ENCODE measurements around the gene INPP5A.

INPP5A gene

GRCh38 chr10:132803416-132804210 is 266.0 kb downstream of the INPP5A start:
- WGBS (ENCODE audit: extremely low coverage, insufficient coverage, low lambda C conversion rate): no CpG with 5 or more reads among the region's 34 CpGs
- no peak overlapping the region for H3K27ac ChIP-seq (ENCODE audit: low read depth, low read length)
- no peak overlapping the region for H3K9ac ChIP-seq (ENCODE audit: low read length)
- H2BK120ac ChIP-seq (ENCODE audit: low read depth, low read length): no peak overlapping the region
- no peak overlapping the region for H3K18ac ChIP-seq (ENCODE audit: low read length)
- H3K4ac ChIP-seq (ENCODE audit: low read depth, low read length): no peak overlapping the region
- DNase-seq: no peak
- no peak overlapping the region for H3K23ac ChIP-seq (ENCODE audit: low read length)
- no peak overlapping the region for H2AK5ac ChIP-seq (ENCODE audit: low read length)
- no peak overlapping the region for H2BK15ac ChIP-seq (replicated peaks; ENCODE audit: low read depth)
- H3K4me2 ChIP-seq (ENCODE audit: low read length): no peak overlapping the region
- no peak overlapping the region for H4K5ac ChIP-seq (ENCODE audit: low read length)
- no peaks in the 10 kb centered on the region for H3K27me3 ChIP-seq (ENCODE audit: insufficient read depth, low read length, poor library complexity)
- H3K79me1 ChIP-seq (ENCODE audit: low read length): no peaks in the 10 kb centered on the region
- H2BK5ac ChIP-seq (ENCODE audit: low read length): no peak overlapping the region
- no peak overlapping the region for H4K8ac ChIP-seq (ENCODE audit: low read depth, low read length)
- no peaks in the 10 kb centered on the region for H3K79me2 ChIP-seq (ENCODE audit: control insufficient read depth, insufficient read depth, low read length)
- no peaks in the 10 kb centered on the region for H3K4me1 ChIP-seq (ENCODE audit: control insufficient read depth, low read depth, low read length)
- H3K56ac ChIP-seq (ENCODE audit: low read length): no peak overlapping the region
- no peaks in the 10 kb centered on the region for H3K36me3 ChIP-seq (ENCODE audit: control insufficient read depth, insufficient read depth, low read length)
- no peak overlapping the region for H3K4me3 ChIP-seq (ENCODE audit: low read length)

GRCh38 chr10:132804287-132804686 is 266.7 kb downstream of the INPP5A start:
- Histone ChIP-seq H2BK120ac (ENCODE audit: low read depth, low read length) (no peak overlapping the region), H2AK5ac (ENCODE audit: low read length) (no peak overlapping the region), H3K79me1 (ENCODE audit: low read length) (no peaks in the 10 kb centered on the region), H3K4me2 (ENCODE audit: low read length) (no peak overlapping the region), H3K23ac (ENCODE audit: low read length) (no peak overlapping the region), H2BK15ac (replicated peaks; ENCODE audit: low read depth) (no peak overlapping the region), H3K27me3 (ENCODE audit: insufficient read depth, low read length, poor library complexity) (no peaks in the 10 kb centered on the region), H3K4me1 (ENCODE audit: control insufficient read depth, low read depth, low read length) (no peaks in the 10 kb centered on the region), H3K79me2 (ENCODE audit: control insufficient read depth, insufficient read depth, low read length) (no peaks in the 10 kb centered on the region), H3K4ac (ENCODE audit: low read depth, low read length) (no peak overlapping the region), H3K56ac (ENCODE audit: low read length) (no peak overlapping the region), H3K27ac (ENCODE audit: low read depth, low read length) (no peak overlapping the region), H2BK5ac (ENCODE audit: low read length) (no peak overlapping the region), H4K8ac (ENCODE audit: low read depth, low read length) (no peak overlapping the region), H3K18ac (ENCODE audit: low read length) (no peak overlapping the region), H3K4me3 (ENCODE audit: low read length) (no peak overlapping the region), H3K36me3 (ENCODE audit: control insufficient read depth, insufficient read depth, low read length) (no peaks in the 10 kb centered on the region), H3K9ac (ENCODE audit: low read length) (no peak overlapping the region), H4K5ac (ENCODE audit: low read length) (no peak overlapping the region)
- WGBS (ENCODE audit: extremely low coverage, insufficient coverage, low lambda C conversion rate): no CpG with 5 or more reads among the region's 11 CpGs
- no peak for DNase-seq

GRCh38 chr10:132804785-132805426 is 267.3 kb downstream of the INPP5A start:
- Histone ChIP-seq H3K27me3 (ENCODE audit: insufficient read depth, low read length, poor library complexity) (no peaks in the 10 kb centered on the region), H3K56ac (ENCODE audit: low read length) (no peak overlapping the region), H3K36me3 (ENCODE audit: control insufficient read depth, insufficient read depth, low read length) (no peaks in the 10 kb centered on the region), H3K4ac (ENCODE audit: low read depth, low read length) (no peak overlapping the region), H3K79me2 (ENCODE audit: control insufficient read depth, insufficient read depth, low read length) (no peaks in the 10 kb centered on the region), H2BK15ac (replicated peaks; ENCODE audit: low read depth) (no peak overlapping the region), H3K27ac (ENCODE audit: low read depth, low read length) (no peak overlapping the region), H3K9ac (ENCODE audit: low read length) (no peak overlapping the region), H3K4me3 (ENCODE audit: low read length) (no peak overlapping the region), H3K79me1 (ENCODE audit: low read length) (no peaks in the 10 kb centered on the region), H4K8ac (ENCODE audit: low read depth, low read length) (no peak overlapping the region), H3K4me1 (ENCODE audit: control insufficient read depth, low read depth, low read length) (no peaks in the 10 kb centered on the region), H3K18ac (ENCODE audit: low read length) (no peak overlapping the region), H2AK5ac (ENCODE audit: low read length) (no peak overlapping the region), H3K4me2 (ENCODE audit: low read length) (no peak overlapping the region), H2BK5ac (ENCODE audit: low read length) (no peak overlapping the region), H4K5ac (ENCODE audit: low read length) (no peak overlapping the region), H2BK120ac (ENCODE audit: low read depth, low read length) (no peak overlapping the region), H3K23ac (ENCODE audit: low read length) (no peak overlapping the region)
- no CpG with 5 or more reads among the region's 23 CpGs for WGBS (ENCODE audit: extremely low coverage, insufficient coverage, low lambda C conversion rate)
- DNase-seq: no peak

GRCh38 chr10:132805599-132805998 is 268.0 kb downstream of the INPP5A start:
- H2BK5ac ChIP-seq (ENCODE audit: low read length): no peak overlapping the region
- no CpG with 5 or more reads among the region's 21 CpGs for WGBS (ENCODE audit: extremely low coverage, insufficient coverage, low lambda C conversion rate)
- H3K9ac ChIP-seq (ENCODE audit: low read length): no peak overlapping the region
- H3K27ac ChIP-seq (ENCODE audit: low read depth, low read length): no peak overlapping the region
- H3K23ac ChIP-seq (ENCODE audit: low read length): no peak overlapping the region
- no peak overlapping the region for H3K4me3 ChIP-seq (ENCODE audit: low read length)
- H2BK15ac ChIP-seq (replicated peaks; ENCODE audit: low read depth): no peak overlapping the region
- no peak overlapping the region for H4K8ac ChIP-seq (ENCODE audit: low read depth, low read length)
- H3K79me1 ChIP-seq (ENCODE audit: low read length): no peaks in the 10 kb centered on the region
- no peaks in the 10 kb centered on the region for H3K27me3 ChIP-seq (ENCODE audit: insufficient read depth, low read length, poor library complexity)
- H3K4me2 ChIP-seq (ENCODE audit: low read length): no peak overlapping the region
- no peak overlapping the region for H3K4ac ChIP-seq (ENCODE audit: low read depth, low read length)
- no peak overlapping the region for H2AK5ac ChIP-seq (ENCODE audit: low read length)
- no peaks in the 10 kb centered on the region for H3K4me1 ChIP-seq (ENCODE audit: control insufficient read depth, low read depth, low read length)
- no peaks in the 10 kb centered on the region for H3K79me2 ChIP-seq (ENCODE audit: control insufficient read depth, insufficient read depth, low read length)
- no peaks in the 10 kb centered on the region for H3K36me3 ChIP-seq (ENCODE audit: control insufficient read depth, insufficient read depth, low read length)
- H4K5ac ChIP-seq (ENCODE audit: low read length): no peak overlapping the region
- H3K18ac ChIP-seq (ENCODE audit: low read length): no peak overlapping the region
- DNase-seq: no peak
- no peak overlapping the region for H2BK120ac ChIP-seq (ENCODE audit: low read depth, low read length)
- H3K56ac ChIP-seq (ENCODE audit: low read length): no peak overlapping the region

- Histone ChIP-seq H3K4me2 (ENCODE audit: low read length) (no peak overlapping the region), H2BK5ac (ENCODE audit: low read length) (no peak overlapping the region), H3K56ac (ENCODE audit: low read length) (no peak overlapping the region), H3K36me3 (ENCODE audit: control insufficient read depth, insufficient read depth, low read length) (no peaks in the 10 kb centered on the region), H3K4me3 (ENCODE audit: low read length) (no peak overlapping the region), H4K5ac (ENCODE audit: low read length) (no peak overlapping the region), H3K27me3 (ENCODE audit: insufficient read depth, low read length, poor library complexity) (no peaks in the 10 kb centered on the region), H3K18ac (ENCODE audit: low read length) (no peak overlapping the region), H4K8ac (ENCODE audit: low read depth, low read length) (no peak overlapping the region), H3K4me1 (ENCODE audit: control insufficient read depth, low read depth, low read length) (no peaks in the 10 kb centered on the region), H3K79me2 (ENCODE audit: control insufficient read depth, insufficient read depth, low read length) (no peaks in the 10 kb centered on the region), H2BK15ac (replicated peaks; ENCODE audit: low read depth) (no peak overlapping the region), H2BK120ac (ENCODE audit: low read depth, low read length) (no peak overlapping the region), H3K23ac (ENCODE audit: low read length) (no peak overlapping the region), H3K4ac (ENCODE audit: low read depth, low read length) (no peak overlapping the region), H3K27ac (ENCODE audit: low read depth, low read length) (no peak overlapping the region), H3K79me1 (ENCODE audit: low read length) (no peaks in the 10 kb centered on the region), H3K9ac (ENCODE audit: low read length) (no peak overlapping the region), H2AK5ac (ENCODE audit: low read length) (no peak overlapping the region)
- DNase-seq: no peak
- WGBS (ENCODE audit: extremely low coverage, insufficient coverage, low lambda C conversion rate): no CpG with 5 or more reads among the region's 7 CpGs
These were observed 268.5 kb downstream of the INPP5A start for GRCh38 chr10:132806110-132806509.

Measured in mesendoderm (in vitro differentiated cells).